Measurements from ENCODE around the gene OTULINL.

The OTULINL gene

DNA sequence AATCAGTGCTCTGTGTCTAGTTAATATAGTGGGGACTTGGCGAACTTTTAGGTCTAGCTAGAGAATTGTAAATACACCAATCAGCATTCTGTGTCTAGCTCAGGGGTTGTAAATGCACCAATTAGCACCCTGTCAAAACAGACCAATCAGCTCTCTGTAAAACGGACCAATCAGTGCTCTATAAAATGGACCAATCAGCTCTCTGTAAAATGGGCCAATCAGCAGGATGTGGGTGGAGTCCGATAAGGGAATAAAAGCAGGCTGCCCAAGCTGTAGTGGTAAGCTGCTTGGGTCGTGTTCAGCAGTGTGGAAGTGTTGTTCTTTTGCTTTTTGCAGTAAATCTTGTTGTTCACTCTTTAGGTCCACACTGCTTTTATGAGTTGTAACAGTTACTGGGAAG lies 3.6 kb upstream of the OTULINL start:
- DNase-seq: no peak

DNA sequence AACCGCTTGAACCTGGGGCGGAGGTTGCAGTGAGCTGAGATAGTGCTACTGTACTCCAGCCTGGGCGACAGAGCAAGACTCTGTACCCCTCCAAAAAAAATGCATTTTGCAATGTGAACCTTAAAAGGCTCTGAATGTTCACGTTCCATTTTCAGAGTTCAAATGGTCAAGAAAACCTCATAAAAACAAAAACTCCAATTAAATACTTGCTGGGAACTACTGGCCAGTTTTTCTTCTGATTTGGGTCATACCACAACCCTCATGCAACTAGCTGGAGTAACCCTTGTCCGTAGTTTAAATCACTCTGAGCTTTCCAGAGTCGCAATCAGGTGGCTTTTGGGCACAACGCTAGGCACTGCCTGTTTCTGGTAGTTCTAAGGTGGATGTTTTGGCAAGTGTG lies 2.3 kb upstream of the OTULINL start:
- DNase-seq: no peak

DNA sequence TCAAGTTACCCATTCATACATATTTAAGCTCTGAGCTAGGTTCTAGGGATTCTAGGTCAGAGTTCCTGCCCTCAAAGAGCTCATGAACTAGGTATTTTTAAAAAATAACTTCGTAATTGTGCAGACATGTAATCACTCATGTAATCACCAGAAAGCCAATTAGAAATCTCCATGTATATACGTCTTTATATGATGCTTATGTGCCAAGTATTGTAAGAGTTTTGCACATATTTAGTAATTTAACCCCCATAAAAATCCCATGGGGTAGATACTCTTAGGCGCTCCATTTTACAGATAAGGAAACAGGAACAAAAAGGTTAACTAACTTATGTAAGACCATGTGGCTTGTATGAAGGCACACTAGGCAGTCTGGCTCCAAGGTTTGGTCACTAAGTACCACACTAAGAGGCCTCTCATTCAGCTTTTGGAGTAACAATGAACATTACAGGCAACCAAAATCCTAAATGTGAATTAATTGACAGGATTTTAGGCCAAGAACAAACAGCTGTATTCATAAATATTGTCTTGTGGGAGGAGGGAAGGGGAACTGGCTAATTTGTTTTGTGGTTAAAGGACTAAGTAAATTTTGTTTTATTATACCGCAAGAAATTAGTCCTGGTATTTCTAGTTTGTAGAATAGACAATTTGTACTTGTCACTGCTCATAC lies 1.7 kb upstream of the OTULINL start:
- no peak for DNase-seq

DNA sequence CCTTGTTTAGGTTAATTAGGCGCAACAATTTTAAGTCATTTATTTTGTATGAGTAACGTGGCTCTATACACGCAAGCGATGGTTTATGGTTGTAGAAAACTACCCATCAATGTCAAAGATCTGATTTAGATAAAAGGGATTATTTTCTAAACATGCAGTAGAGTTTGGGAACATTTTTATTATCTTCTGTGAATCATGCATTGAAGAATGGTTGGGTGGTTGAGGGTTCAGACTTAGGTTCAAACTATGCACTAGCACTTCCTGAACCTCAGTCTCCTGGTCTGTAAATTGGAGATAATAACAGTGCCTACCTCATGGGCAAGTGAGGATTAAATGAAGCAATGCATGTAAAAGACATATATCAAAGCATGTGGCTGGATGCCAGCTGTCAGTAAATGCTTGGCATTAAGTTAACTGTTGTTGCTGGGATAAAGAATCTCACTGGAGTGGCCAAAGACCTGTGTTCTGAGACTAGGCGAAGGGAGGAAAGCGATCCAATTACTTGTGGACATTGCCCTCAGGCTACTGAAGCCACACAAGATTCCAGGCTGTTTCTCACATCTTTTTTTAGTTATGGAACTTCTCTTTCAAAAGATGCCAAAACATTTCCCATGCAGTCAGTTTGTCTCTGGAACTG lies 1.1 kb upstream of the OTULINL start:
- DNase-seq: no peak

DNA sequence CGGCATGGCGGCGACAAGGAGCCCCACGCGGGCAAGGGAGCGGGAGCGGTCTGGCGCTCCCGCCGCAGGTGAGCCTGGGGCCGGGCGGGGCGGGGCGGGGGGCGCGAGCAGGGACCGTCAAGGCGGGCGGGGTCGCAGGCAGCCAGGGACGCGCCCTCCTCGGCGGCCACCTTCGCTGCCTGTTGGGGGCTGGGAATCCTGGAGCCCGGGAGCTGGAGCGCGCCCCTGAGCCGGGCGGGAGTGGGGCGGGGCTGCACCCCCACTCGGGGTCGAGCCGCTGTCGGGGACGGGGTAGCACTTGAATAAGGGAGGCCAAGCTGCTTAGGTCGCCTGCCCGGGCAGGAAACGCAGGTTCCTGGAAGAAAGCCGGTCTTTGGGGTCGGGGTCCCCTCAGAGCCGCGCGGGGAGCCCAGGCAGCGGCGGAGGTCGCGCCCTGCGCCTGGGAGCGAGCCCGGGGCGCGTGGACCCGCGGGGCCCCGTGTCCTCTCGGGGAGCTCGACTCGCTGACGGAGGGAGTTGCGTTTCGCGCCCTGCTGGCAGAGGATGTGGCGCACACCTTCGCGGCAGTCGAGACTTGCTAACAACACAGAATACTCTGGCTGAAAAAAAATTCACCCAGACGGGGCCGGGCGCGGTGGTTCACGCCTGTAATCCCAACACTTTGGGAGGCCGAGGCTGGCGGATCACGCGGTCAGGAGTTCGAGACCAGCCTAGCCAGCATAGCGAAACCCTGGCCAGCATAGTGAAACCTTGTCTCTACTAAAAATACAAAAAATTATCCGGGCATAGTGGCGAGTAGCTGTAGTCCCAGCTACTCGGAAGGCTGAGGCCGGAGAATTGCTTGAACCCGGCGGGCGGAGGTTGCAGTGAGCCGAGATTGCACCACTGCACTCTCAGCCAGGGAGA lies 552 bp downstream of the OTULINL start:
- peak; percentile 22 for DNase-seq

DNA sequence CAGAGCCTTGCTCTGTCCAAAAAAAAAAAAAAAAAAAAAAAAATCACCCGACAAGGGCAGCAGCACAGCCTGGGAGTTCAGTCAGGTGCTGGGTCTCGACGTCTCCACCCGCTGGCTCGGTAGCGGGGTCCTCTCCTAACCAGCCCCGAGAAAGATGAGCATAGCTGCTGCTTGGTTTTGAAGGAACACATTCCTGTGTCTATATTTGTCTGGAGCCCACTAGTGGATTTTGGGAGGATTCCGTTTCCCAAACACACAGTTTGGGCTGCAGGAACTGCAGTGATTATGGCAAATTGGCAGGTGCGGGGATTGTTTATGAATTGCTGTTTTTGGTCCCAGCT lies 1.2 kb downstream of the OTULINL start:
- DNase-seq: no peak

DNA sequence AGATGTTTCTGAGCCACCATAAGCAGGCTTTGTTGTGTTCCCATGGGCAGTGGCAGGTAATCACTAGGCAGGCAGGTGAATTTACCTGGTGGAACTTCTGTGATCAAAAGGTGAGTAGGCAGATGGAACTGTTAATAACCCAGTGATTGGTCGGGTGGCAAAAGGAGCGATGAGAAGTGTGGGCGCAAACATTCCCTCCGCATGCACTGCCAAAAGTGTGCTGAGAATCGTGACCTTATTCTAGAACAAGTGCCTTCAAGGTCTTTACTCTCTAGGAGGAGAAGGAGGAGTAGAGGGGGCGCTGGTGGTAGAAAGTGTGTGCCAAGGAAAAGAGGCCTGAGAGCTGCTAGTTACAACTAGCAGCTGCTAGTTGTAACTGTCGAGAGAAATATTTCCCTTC lies 3.3 kb downstream of the OTULINL start:
- DNase-seq: no peak

DNA sequence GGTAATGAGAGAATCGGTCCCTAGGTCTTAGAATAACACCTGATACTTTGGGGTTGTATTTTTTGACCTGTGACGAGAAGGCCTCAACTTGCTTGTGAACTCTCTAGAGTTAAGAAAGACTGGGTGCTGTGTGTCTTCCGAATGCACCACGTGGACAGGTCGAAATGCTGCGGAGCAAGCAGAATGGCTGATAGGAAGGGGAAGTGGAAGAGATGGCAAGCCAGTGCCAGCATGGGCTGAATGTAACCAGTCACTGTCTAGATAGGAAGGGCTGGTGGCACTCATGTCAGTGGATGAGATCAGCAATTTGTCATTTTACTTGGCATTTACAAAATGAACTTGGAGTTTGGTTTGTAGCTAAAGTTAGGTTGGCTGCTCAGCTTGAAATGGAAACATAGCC lies 5.6 kb downstream of the OTULINL start:
- no peak for DNase-seq

DNA sequence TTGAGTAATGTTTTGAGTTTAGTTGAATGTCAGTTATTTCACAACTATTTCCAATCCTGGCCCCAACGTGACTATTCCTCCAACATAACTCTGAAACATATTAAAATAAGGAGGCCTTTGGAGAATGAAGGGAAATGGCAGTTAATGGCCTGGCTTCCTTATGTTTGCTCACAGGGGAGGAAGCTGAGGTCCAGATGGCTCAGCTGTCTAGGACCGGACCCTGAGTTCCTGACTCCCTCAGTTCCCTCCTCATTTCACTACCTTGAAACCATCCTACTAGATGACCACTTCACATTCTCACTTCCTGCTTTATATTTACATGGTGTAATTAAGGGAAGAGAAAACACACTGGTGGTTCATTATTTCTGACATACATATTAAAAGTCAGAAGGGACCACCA lies 6.6 kb downstream of the OTULINL start:
- DNase-seq: no peak

DNA sequence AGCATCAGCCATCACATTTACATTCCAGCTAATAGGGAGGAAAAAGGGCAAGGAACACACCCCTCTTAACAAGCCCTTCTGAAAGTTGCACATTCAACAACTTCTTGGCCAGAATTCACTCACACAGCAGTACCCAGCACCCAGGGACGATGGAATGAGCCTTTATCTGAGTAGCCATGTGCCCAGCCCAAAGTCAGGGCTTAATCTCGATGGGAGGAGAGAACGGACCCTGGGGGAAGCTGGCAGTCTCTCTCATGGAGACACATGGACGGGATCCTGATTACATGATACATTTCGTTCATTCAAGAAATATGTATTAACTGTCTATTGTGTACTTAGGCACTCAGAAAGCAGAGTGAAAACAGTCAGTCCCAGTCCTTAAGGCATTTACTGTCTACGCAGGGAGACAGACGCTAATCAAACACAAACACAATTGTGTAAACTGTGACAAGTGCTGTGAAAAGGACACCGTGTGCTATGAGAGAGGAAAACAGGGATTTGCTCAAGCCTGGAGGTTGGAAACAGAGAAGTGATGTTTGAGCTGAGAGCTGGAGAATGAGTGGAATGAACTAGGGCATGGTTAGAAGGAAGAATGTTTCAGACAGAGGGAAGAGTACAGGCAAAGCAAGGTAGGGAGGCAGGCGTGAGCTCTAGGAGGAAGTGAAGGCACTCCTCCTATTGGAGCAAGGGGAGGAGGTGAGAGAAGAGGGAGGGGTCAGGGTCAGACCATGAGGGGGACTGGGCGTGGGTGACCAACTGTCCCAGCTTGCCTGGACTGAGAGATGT lies 7.4 kb downstream of the OTULINL start:
- DNase-seq: no peak

DNA sequence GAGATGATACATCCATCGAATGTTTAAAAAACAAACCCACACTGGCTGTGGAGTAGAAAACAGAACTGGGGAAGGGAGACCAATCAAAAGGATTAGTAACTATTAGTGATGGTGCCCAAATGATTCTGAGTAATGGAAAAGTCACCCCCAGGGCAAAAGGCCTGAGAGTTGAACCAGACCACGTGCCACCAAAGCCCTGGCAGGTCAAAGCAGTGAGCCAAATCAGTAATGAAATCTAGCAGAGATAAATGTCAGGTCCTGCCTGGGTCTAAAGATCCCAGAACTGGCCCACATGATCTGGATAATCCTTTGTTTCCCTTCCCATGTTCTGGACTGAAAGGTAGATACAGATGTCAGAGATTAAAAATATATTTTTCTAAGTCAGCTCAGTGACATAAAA lies 9.4 kb downstream of the OTULINL start:
- DNase-seq: no peak

DNA sequence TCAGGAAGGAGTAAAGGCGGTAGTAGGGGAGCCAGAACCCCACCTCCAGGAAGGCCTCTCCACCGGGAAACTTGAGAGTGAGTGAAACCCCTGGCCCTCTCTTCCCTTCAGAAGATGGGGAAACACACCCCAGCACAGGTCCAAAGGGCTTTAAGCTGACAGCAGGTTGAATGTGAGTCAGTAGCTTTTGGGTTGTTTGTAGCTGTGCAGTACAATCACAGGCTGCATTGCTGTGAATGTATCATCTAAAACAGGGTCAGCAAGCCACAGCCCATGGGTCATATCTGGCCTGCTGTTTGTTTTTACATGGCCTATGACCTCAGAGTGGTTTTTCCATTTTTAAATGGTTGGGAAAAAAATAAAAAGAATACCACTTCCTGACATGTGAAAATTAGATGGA lies 10.0 kb downstream of the OTULINL start:
- DNase-seq: no peak

DNA sequence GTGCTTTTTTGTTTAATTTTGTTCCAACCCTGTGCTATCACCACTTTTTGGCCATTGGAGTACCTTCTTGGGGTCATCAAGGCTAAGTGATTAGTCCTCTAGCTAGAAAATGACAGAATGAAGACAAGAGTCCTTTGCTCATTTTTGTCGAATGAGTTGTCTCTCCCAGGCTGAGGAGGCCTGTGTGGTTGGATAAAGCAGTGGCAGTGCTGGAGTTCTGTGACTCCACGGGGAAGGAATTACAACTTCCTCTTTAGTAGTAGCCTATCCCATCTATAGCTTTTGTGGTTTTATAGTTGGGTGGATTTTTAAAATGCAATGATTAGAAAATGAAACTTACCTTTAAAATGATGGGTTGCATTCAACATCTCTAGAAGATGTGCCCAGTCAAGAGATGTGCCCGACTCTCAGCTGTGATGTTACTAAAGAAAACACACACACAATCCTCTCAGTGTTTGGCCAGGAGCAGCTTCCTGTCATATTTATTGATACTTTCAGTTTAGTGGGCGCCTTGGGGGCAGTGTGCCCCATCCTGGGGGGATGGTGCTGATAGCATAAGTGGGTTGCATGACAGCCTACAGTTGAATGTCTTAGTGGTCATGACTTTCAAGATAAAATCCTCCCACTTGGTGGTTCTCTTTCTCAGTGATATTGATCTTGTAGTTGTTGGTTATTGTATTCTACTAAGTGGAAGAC lies 11.9 kb downstream of the OTULINL start:
- no peak for DNase-seq

DNA sequence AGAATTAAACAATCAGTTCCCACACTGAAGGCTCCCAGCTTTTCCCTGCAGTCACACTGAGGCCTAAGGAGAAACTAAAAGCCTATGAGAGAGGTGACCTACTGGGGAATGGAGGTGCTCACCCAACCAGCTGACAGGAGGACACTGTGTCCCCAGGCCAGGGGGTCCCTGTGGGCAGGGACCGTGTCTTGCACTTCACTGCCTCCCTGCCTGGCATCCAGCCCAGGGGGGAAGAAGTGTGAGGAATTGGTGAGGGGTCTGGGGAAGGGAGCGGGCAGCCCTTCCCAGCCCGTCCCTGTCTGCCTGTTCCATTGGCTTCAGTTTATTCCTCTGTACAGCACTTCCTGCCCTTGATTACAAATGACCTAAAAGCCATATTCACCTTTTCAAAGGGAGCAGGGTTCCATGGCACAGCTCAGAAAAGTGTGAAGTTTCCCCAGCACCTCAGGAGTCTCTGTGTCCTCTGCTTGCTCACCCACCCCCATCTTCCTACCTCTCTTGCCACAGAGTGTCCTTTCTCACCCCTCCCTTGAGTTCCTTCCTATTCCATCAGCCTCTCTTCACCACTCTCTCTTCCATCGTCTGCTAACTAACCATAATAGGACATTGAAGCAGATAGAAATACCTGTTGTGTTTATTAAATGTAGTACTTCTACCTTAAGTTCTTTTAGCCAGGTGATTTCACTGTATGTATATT lies 12.9 kb downstream of the OTULINL start:
- DNase-seq: no peak

DNA sequence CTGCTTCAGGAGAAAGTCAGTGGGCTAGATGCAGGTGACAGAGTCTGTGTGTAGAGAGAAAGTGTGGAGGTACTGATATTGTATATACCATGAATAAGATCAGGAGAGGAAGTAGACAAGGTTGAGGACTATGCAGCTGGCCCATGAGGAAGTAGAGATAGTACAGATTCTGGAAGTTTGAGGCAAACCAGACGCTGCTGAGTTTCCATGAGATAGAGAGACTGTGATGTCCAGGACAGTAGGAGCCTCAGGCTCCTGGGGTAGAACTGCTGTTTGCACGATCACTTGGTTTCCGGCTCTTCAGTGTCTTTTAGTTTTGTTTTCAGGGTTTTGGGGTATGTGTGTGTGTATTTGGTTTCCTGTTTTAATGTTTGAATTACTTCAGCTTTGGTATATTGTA lies 13.6 kb downstream of the OTULINL start:
- DNase-seq: no peak

DNA sequence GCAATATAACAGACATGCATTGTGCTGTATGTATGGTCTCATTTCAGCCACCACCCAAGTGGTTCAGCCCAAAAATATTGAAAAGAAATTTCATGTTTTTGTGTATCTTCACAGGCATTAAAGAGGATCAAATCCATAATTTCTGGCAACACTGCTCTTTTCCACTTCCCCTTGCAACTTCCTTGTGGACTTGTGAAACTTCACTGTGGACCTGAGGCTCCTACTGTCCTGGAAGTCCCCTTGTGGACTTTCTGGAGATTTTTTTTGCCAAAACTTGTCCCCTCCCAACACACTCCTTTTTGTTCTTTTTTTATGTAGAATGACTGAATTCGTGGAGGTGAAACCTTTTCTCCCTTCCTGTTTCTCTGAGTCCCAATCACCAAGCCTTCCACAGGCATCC lies 14.3 kb downstream of the OTULINL start:
- no peak for DNase-seq

DNA sequence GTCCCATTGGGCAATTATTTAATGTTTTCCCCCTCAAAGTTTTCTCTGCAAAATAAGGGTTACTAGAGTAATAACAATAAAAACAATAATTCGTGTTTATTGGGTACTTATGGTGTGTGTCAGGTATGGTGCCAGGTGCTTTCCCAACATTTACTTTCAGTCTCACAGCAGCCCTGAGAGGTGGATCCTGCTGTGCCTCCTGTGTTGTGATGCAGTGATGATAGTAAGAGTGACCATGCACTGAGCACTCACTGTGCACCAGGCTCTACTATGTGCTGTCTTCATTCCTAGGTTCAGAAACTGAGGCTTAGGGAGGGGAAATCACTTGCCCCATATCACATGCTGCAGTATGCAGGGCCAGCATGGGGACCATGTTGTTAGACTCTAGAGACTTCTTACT lies 15.5 kb downstream of the OTULINL start:
- no peak for DNase-seq

DNA sequence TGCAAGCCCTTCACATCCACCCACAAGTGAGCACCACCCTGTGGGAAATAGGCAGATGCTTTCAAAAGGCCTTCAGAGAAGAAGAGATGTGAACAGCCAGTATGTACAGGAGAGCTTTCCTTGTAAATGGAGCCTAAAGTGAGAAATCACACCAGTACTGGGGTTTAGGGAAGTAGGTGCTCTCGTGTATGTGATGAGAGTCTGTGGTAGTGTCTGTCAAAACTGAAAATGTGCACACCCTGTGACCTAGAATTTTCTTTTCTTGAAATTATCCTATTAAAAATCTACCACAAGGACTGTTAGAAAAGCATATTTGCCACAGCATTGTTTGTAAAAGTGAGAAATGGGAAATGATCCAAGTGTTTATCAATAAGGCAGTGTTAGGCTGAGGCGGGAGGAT lies 16.6 kb downstream of the OTULINL start:
- DNase-seq: no peak

DNA sequence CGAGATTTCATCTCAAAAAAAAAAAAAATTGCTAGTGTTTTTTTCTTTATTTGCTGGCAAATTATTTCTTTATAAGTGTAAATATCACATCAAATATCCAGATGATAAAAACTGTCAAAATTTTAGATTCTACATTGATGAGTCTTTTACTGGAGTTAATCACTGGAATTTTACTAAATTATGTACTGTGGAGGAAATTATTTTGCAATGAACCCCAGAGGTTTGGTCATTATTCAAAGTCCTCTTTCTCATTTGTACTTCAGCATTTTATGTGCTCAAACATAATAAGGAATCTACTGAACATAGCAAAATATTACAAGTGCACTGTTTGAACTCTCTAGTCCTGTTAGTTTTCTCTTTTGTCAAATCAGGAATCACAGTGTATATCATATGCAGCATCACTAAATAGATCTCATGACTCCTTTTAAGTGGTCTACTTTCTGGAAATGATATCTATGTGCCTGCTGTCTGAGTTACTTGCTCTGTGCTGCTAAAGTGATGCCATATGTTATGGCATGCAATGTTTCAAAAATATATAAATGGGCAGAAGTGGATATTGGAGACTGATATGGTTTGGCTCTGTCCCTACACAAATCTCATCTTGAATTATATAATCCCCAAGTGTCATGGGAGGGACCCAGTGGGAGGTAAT lies 18.0 kb downstream of the OTULINL start:
- no peak for DNase-seq

DNA sequence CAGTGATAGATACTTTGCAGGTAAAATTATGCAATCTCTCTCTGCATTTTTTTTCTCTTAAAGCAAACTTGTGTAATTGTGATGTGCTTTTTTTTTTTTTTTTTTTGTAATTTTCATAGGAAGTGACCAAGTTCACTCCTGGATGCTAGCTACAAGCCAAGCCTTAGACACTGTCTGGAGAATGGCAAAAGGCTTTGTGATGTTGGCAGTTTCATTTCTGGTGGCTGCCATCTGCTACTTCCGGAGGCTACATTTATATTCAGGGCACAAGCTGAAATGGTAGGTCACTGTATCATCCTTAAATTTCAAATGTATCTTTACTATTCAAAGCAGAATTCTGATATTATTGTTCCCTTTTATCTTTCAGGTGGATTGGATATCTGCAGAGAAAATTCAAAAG lies 19.3 kb downstream of the OTULINL start:
- DNase-seq: no peak

DNA sequence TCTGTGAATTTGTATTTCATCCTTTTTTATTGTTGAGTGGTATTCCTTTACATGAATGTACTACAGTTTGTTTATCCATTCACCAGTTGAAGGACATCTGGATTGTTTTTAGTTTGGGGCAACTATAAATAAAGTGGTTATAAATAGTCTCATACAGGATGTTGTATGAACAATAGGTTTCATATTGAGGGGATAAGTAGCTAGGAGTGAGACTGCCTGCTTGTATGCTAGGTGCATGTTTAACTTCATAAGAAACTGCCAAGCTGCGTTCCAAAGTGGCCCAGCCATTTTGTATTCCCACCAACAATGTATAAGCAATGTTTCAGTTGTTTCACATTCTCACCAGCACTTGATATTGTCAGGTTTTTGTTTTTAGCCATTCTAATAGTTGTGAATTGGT lies 21.5 kb downstream of the OTULINL start:
- no peak for DNase-seq

DNA sequence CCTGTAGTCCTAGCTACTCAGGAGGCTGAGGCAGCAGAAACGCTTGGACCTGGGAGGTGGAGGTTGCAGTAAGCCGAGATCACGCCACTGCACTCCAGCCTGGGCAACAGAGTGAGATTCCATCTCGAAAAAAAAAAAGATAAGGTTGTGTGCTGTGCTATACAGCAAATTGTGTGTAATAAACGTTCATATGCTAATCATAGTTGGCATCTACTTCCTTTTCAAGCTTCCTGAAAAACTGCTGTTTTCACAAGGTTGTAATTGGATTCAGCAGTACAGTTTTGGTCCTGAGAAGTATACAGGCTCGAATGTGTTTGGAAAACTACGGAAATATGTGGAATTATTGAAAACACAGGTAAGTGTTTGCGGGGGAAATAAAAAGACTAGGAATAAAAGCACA lies 25.5 kb downstream of the OTULINL start:
- DNase-seq: no peak

Measured in NCI-H1048 (cell line).